GM12801 (cell line): Measurements from ENCODE around the gene RTN1.

Experiments
- TF ChIP-seq, protein P1 (sequence below): IDR thresholded peaks from one replicate; pipeline ENCODE4 v1.5.1; 2011; ENCODE audit warnings: control low read depth; ENCODE audit not compliant: insufficient read length; ENCODE audit errors: extremely low read depth

Gene RTN1

DNA sequence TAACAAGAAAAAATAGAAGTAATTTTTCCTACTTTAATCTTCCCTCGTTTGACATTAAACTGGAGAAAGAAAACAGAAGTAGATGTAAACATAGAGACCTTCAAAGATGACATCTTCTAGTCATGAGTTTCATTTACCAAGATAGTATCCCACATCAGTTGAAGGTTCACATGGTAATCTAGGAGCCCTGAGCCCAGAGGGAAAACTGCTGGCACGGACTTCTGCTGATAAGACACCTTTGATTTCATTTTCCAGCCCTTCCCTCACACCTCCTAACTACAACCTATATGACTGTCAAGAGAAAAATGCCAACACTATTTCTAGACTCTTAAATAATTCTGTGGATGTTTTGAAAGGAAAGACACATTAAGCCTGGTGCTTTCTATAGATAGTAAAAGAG is 247.9 kb downstream of the RTN1 start:
- TF ChIP-seq, protein P1, sequence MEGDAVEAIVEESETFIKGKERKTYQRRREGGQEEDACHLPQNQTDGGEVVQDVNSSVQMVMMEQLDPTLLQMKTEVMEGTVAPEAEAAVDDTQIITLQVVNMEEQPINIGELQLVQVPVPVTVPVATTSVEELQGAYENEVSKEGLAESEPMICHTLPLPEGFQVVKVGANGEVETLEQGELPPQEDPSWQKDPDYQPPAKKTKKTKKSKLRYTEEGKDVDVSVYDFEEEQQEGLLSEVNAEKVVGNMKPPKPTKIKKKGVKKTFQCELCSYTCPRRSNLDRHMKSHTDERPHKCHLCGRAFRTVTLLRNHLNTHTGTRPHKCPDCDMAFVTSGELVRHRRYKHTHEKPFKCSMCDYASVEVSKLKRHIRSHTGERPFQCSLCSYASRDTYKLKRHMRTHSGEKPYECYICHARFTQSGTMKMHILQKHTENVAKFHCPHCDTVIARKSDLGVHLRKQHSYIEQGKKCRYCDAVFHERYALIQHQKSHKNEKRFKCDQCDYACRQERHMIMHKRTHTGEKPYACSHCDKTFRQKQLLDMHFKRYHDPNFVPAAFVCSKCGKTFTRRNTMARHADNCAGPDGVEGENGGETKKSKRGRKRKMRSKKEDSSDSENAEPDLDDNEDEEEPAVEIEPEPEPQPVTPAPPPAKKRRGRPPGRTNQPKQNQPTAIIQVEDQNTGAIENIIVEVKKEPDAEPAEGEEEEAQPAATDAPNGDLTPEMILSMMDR, result no peak

DNA sequence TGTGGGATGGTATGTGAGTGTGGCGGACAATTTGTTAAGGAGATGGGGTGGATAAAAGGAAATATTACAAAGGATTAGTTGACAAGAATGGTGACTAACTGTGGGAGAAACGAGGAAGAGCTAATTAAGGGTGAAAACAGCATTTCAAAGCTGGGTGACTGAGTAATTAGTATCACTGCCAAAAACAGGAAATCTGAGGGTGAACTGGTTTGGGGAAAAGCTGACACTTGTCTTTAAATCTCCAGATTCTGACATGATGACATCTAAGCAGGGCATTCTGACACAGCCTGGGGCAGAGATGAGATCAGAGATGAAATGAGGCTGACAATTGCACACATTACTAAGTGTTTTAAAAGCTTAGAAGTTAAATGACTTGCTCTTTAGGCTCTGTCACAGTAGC is 251.5 kb downstream of the RTN1 start:
- TF ChIP-seq, protein P1, result no peak

DNA sequence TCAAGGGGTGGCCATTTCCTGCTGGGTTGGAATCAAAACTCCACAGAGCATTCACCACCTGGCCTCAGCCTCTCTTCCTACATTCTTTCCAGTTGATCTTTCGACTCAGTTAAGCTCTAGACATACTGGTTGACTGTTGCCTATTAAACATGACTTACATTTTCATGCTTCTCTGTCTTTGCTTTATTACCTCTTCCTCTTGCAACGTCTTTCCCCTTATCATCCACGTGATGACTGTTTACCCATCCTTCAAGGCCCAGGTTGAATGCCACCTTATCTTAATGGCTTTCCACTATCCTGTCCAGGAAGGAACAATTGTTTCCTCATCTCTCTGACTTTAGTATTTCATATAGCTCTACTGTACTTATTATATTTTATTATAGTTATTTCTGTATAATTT is 269.5 kb downstream of the RTN1 start:
- TF ChIP-seq, protein P1, result no peak

DNA sequence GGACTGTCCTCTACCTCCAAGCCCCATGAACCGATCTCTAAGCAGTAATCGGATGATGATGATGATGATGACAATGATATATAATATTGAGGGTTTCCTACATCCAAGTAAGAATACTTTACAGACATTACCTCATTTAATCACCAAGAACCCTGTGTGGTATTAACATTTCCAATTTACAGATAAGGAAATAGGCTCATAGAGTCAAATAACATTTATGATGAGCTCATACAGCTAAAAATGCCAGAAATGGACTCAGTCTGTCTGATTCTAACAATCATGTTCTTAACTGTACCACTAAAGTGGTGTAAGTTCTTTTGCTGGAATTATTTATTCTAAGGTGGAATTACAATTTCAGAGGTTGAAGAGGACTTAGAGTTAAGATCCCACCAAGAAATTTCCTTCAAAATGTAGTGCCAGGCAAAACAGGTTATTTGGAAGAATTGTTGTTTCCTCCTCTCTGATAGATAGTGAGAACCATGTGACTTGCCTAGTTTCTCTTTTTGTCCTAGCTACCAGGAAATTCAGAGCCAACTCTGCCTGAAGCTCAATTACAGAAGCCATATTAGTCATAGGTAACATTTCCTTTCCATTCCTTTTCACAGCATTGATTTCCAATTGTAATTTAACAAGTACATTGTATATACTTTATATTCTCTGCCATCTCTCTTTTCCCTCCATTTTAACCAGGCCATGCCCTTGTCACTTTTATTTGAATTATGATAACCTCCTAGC is 270.2 kb downstream of the RTN1 start:
- TF ChIP-seq, protein P1, result no peak

DNA sequence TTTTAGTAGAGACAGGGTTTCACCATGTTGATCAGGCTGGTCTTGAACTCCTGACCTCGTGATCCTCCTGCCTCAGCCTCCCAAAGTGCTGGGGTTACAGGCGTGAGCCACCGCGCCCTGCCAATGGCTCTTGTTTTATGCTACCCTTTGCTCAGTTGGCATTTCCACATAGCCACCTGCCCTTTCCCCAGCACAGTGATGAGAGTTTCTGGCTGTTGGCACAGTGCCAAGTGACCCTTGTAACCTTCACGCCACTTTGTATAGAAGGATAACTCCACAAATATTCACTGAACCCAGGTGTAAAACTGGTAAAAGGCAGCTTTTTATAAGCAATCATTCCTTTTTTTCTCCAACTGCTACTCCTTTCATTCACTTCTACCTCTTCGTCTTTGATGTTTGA is 275.5 kb downstream of the RTN1 start:
- TF ChIP-seq, protein P1, result no peak

DNA sequence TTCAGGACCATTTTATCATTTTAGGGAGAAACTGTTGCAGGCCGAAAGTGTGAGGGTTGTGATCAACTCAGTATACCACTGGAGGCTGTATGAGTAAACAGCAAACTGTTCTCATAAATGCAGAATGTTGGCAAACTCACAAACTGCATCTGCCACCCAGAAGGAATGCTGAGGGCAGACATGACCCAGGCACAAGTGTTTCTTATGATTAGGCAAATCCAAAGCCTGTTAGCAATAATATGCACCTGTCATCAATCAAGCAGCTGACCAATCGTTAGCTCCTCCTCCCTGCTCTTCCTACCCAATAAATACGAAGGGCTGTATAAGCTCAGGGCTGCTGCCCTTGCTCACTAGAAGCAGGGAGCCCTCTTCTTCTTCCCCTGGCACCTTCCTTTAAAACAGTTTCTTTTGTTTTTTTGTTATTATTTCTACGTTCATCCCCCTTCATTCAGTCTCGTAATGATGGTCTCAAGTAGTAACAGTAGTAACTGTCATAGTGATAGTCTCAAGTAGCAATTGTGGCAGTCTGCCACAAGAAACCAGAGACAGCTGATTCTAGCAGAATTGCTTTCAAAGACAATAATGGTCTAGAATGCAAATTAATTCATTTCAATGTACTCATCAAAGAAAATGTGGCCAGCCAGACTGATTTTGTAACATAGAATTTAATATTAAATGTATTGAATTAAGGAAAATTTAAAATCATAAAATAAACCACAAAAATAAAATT is 278.8 kb downstream of the RTN1 start:
- TF ChIP-seq, protein P1, result no peak

DNA sequence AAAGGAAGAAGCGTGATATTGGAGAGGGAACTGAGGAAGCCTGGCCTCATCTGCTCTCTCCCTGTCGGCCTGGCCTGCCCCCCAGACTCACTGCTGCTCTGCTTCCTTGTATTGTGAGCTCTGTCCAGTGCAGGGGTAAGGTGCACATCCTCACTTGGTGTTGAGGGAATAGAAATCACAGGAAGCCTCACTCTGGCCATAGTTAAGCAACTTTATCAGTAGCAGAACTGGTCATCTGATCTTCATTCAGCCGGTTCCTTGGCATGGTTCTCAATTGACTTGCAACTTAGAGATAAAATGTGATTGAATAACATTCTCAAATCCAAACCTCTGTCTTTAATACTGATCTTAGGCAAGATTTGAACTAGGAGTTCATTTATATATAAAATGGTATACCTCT is 282.5 kb downstream of the RTN1 start:
- TF ChIP-seq, protein P1, result no peak
